GM19193 (cell line): ENCODE measurements around the gene DYNLT2.

ENCODE experiments used
- POLR2A ChIP-seq: IDR thresholded peaks from 4 replicates; pipeline ENCODE4 v1.6.1; 2011; ENCODE audit not compliant: insufficient read depth, insufficient read length; ENCODE audit errors: extremely low read depth

DYNLT2 gene

DNA sequence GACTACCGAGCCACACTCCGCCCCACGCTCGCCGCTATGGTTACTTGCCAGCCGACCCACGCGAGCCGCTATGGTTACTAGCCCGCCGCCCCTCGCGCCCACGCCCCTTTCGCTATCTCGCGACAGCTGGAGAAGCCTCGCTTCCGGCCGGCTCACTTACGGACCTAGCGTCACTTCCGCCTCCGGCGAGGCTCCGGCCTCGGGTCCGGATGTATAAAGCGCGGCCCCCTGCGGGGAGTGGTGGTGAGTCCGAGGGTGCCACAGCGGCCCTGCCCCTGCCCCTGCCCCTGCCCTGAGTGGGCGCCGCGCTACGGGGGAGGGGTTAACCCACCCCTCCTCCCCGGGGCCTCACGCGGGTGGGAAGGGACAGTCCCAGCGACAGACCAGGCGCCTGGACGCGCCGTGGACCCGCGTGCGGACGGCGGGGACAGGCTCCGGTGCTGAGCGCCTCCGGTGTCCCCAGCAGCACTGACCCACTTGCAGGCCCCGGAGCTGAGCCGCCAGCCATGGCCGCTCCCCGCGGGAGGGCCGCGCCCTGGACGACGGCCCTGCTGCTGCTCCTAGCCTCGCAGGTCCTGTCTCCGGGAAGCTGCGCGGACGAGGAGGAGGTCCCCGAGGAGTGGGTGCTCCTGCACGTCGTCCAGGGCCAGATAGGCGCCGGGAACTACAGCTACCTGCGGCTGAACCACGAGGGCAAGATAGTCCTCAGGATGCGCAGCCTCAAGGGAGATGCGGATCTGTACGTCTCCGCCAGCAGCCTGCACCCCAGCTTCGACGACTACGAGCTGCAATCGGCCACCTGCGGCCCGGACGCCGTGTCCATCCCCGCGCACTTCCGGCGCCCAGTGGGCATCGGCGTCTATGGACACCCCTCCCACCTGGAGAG lies 49.2 kb downstream of the DYNLT2 start, which contains the start of the genes C6orf120 and WDR27:
TSS of gene C6orf120 (plus strand) at position 173 of the 886 bp plus-strand sequence. CDS start at position 507, 334 bp downstream.
TSS of gene WDR27 (minus strand) at position 76 of the 886 bp plus-strand sequence. CDS start 13,024 bp downstream, outside the sequence.
- TF ChIP-seq POLR2A, result peak; percentile 91

DNA sequence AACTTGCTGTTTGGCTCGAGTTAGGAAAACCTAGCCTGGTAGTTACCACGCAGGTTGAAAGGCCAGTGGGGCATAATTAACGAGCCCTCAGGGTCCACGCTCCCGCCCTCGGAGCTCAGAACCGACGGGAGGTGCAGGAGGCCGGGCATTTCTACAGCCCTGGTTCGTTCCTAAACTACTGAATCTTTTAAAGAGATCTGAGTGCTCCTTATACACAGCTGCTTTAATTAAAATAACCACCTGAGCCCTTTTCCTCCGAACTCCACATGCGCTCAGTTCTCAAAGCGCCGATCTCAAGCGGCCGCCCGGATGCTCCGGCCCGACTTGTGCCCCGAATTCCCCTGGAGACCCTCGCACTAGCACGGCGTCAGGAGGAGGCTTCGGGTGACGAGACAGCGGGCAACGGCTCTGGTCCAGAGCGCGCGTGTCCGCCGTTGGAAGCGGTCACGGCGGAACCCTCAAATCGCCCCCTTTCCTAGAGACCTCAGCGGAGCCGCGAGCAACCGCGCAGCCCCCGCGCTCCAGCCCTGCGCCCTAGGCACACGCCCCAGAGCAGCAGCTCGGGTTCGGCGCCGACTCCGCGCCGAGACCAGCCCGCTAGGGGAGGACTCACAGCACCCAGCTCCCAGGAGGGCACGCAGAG lies 49.9 kb downstream of the DYNLT2 start:
- TF ChIP-seq POLR2A, result no peak

DNA sequence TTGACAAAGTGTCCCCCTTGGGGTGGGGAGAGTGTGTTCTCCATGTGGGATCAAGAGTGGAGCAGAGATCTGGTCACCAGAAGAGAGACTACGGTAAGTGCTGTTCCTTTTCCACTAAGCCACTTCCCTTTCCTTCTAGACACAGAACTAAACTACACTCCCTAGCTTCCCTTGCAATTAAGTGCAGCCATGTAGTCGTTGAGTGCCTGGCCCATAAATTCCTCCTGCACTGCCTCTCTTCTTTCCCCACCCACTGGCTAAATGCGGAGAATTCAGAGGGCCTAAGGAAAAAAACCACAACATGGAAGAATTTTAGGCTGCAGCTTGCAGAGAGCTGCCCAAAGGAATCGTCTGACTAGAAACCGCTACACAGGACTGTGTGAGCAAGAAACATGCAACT lies 51.1 kb downstream of the DYNLT2 start:
- TF ChIP-seq POLR2A, result no peak

DNA sequence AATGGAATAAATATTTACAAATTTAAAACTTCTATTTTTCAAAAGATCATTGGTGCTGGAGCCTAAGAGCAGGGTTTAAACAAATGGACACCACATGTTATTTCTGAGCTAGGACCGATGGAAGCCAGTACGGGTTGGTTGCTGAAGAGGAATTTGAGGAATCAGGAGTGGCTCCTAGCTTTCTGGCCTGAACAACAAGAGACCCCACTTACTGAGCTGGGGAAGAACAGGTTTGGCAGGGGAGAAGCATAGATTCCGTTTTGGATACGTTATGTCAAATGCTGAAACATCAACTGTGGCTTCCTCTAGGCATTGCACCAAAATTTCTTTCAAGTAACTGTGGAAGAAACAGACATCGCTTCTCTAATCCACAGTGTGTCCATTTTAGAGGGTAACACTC lies 56.2 kb downstream of the DYNLT2 start:
- TF ChIP-seq POLR2A, result no peak

DNA sequence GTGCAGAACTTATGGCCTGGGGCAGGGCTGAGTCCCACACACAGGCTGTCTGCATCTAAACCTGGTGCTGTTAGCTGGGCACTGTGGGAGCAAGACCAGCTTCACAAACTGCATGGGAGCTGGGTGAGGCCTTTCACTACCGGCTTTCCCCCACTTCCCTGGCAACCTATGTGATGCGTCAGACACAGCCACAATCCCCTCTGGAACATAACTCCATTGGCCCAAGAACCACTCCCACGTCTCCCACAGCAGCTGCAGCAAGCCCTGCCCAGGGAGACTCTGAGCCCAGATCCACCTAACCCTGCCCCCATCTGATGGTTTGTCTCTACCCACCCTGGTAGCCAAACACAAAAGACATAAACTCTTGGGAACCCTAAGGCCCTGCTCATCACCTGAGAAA lies 58.9 kb downstream of the DYNLT2 start:
- no peak for TF ChIP-seq POLR2A

DNA sequence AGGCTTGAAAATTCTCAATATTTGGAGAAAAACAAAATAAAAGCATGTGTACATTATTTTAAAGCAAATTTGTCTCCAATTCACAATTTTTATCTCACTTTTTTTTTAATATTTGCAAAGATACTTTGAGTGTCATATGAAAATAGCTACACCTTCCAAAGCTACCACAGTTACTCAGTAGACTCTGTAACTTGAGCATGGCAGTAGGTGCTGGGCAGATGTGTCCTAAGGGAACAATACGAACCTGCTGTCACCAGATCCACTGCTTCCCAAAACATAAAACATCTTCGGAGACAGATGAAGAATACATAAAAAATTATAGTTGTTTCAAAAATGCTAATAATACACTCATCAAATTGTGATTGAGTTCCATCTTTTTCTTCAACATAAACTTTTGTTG lies 60.1 kb downstream of the DYNLT2 start:
- no peak for TF ChIP-seq POLR2A
